K562 (cell line): ENCODE results near the gene TOP3A. TPM values are rescaled to one million over a fixed set of nuclear protein-coding genes. Genes with fewer than 3 reads are reported as not detected.

ENCODE experiments used
- CHD2 ChIP-seq: IDR thresholded peaks from 2 replicates; pipeline ENCODE4 v1.6.1; 2011; ENCODE audit warnings: low read depth, low read length
- CREB1 ChIP-seq, 2 experiments: sonication (generic) in 1 of 2; formaldehyde crosslinking in 1 of 2; IDR thresholded peaks; 2 replicates each; pipeline versions ENCODE4 v1.6.1 to v1.8.0; 2012 to 2022; ENCODE audit warnings: inconsistent platforms in 1 of 2, mild to moderate bottlenecking in 1 of 2, missing genetic modification reagents in 1 of 2, moderate library complexity in 1 of 2
- CREB3L1 ChIP-seq: fragments of 450-650 bp; IDR thresholded peaks from 2 replicates; pipeline ENCODE4 v1.6.1; 2014; ENCODE audit warnings: low read depth, mild to moderate bottlenecking, moderate library complexity, borderline replicate concordance
- EP400 ChIP-seq: fragments of 450-650 bp; IDR thresholded peaks from 2 replicates; pipeline ENCODE4 v1.6.1; 2017; ENCODE audit warnings: antibody characterized with exemption, mild to moderate bottlenecking, moderate library complexity
- ETV5 ChIP-seq: sonication (generic); formaldehyde crosslinking; IDR thresholded peaks from 2 replicates; pipeline ENCODE4 v1.4.0; 2020; ENCODE audit warnings: low read depth, mild to moderate bottlenecking, missing genetic modification reagents
- FOXA3 ChIP-seq, 2 experiments: fragments of 450-650 bp in 1 of 2; sonication (generic) in 1 of 2; formaldehyde crosslinking; IDR thresholded peaks in 1 of 2; conservative IDR thresholded peaks in 1 of 2; 2 replicates each; pipeline versions ENCODE4 v1.4.0 to v1.8.0; 2020 to 2022; ENCODE audit warnings: mild to moderate bottlenecking in 2 of 2, missing genetic modification reagents in 1 of 2
- GTF2E2 ChIP-seq: fragments of 200-800 bp; sonication (Bioruptor generic); IDR thresholded peaks from 2 replicates; pipeline ENCODE4 v1.6.1; 2016; ENCODE audit warnings: missing genetic modification characterization, missing compliant biosample characterization
- HDAC1 ChIP-seq, 2 experiments: fragments of 450-650 bp; IDR thresholded peaks; 2 replicates each; pipeline ENCODE4 v1.6.1; 2016 to 2017; ENCODE audit warnings: inconsistent platforms in 1 of 2, mild to moderate bottlenecking in 1 of 2, moderate library complexity in 1 of 2
- L3MBTL2 ChIP-seq: fragments of 450-650 bp; IDR thresholded peaks from 2 replicates; pipeline ENCODE4 v1.6.1; 2016; ENCODE audit warnings: mild to moderate bottlenecking, moderate library complexity
- MAX ChIP-seq: sonication (generic); formaldehyde crosslinking; IDR thresholded peaks from 2 replicates; pipeline ENCODE4 v1.9.0; 2022; ENCODE audit warnings: mild to moderate bottlenecking, missing genetic modification reagents
- MYC ChIP-seq, 2 experiments: fragments of 250-450 bp in 1 of 2; sonication (Bioruptor Pico) in 1 of 2; IDR thresholded peaks; 2 replicates each; pipeline versions ENCODE4 v1.5.1 to v1.6.1; 2012 to 2021; ENCODE audit warnings: low read depth in 2 of 2, borderline replicate concordance in 1 of 2, improper control_type of control experiment in 1 of 2, low read length in 1 of 2, mild to moderate bottlenecking in 1 of 2, moderate library complexity in 1 of 2
- NKRF ChIP-seq: fragments of 450-650 bp; IDR thresholded peaks from 2 replicates; pipeline ENCODE4 v1.6.1; 2016; ENCODE audit warnings: borderline replicate concordance
- PKNOX1 ChIP-seq: fragments of 450-650 bp; IDR thresholded peaks from 2 replicates; pipeline ENCODE4 v1.6.1; 2016
- POLR2A ChIP-seq: fragments of 450-650 bp; conservative IDR thresholded peaks from 2 replicates; pipeline ENCODE4 v1.6.1; 2016
- POLR2AphosphoS5 ChIP-seq: IDR thresholded peaks from 2 replicates; pipeline ENCODE4 v1.6.1; 2011; ENCODE audit warnings: mild to moderate bottlenecking, low read depth, low read length, moderate library complexity; ENCODE audit not compliant: control insufficient read depth, insufficient read depth
- POLR2G ChIP-seq: fragments of 200-400 bp; formaldehyde crosslinking; IDR thresholded peaks from 2 replicates; pipeline ENCODE4 v1.6.1; 2017; ENCODE audit warnings: low read depth, mild to moderate bottlenecking, antibody characterized with exemption, low read length, moderate library complexity
- RFX1 ChIP-seq: fragments of 450-650 bp; IDR thresholded peaks from 2 replicates; pipeline ENCODE4 v1.6.1; 2016; ENCODE audit warnings: mild to moderate bottlenecking, moderate library complexity
- SMAD2 ChIP-seq: fragments of 150-350 bp; IDR thresholded peaks from 2 replicates; pipeline ENCODE4 v1.6.1; 2014; ENCODE audit warnings: low read depth, mild to moderate bottlenecking, low read length
- TAF9B ChIP-seq: fragments of 450-650 bp; IDR thresholded peaks from 2 replicates; pipeline ENCODE4 v1.6.1; 2018; ENCODE audit warnings: mild to moderate bottlenecking; ENCODE audit not compliant: partially characterized antibody
- TSC22D4 ChIP-seq: fragments of 450-650 bp; IDR thresholded peaks from 2 replicates; pipeline ENCODE4 v1.6.1; 2016; ENCODE audit warnings: missing genetic modification characterization, missing biosample characterization, control low read depth
- ZNF212 ChIP-seq: fragments of 450-650 bp; formaldehyde crosslinking; IDR thresholded peaks from 2 replicates; pipeline ENCODE4 v1.4.0; 2020; ENCODE audit warnings: mild to moderate bottlenecking
- ZNF347 ChIP-seq: fragments of 450-650 bp; formaldehyde crosslinking; IDR thresholded peaks from 2 replicates; pipeline ENCODE4 v1.4.0; 2020; ENCODE audit warnings: low read depth, mild to moderate bottlenecking, moderate library complexity
- polyA plus RNA-seq, 8 experiments: library from polyadenylated mRNA; depleted of rRNA in 4 of 8; stranded (reverse) in 5 of 8; unstranded in 3 of 8; fragments of >200 nt; fragmentation: Nextera tagmentation in 2 of 8; fragmentation: Illumina TruSeq in 1 of 8; extraction: Ambion mirVana in 2 of 8; extraction: Trizol in 1 of 8; gene quantifications; 2 replicates each; pipeline versions ENCODE4 v1.2.1 to v1.2.3, GENCODE V29; 2011 to 2014; ENCODE audit warnings: inconsistent platforms in 1 of 8, missing spikeins in 1 of 8
- total RNA-seq, 7 experiments: library from RNA; depleted of rRNA in 6 of 7; stranded (reverse); fragments of >200 nt in 6 of 7; fragmentation: Illumina TruSeq in 2 of 7; extraction: Trizol in 2 of 7; gene quantifications; 2 replicates each; pipeline versions ENCODE4 v1.2.1 to v1.2.3, GENCODE V29; 2011 to 2021; ENCODE audit warnings: low replicate concordance in 1 of 7

The TOP3A gene
- total and polyA plus RNA-seq, 9 of the 15 experiments (the other 6 are each of a cell fraction or from before 2014, with no cell fraction given) = 5.2 to 49.7 (median 24.7) TPM

GRCh38 chr17:18246880-18247612 lies 67.7 kb downstream of the TOP3A start (continued):
- TF ChIP-seq MYC (IDR thresholded peaks at IDR 0.05; ENCODE audit: low read depth, low read length) (peak; percentile 49), MYC (CRISPR knock-in tag; IDR thresholded peaks at IDR 0.05; ENCODE audit: borderline replicate concordance, low read depth) (no peak), POLR2G (peak; percentile 58), PKNOX1 (peak; percentile 68), ZNF347 (CRISPR knock-in tag) (no peak), MAX (CRISPR knock-in tag) (0 out of 2 replicates have a peak, but pooled peaks have one; percentile 28), CHD2 (0 out of 2 replicates have a peak, but pooled peaks have one; percentile 10), SMAD2 (no peak), FOXA3 (CRISPR knock-in tag; conservative IDR thresholded peaks at IDR 0.05 in 1 of 2, IDR thresholded peaks at IDR 0.05 in 1 of 2) (no peak), NKRF (peak; percentile 51; the same call in 1 of the 2 replicates), EP400 (peak; percentile 64; the same call in 1 of the 2 replicates), GTF2E2 (tag) (no peak), L3MBTL2 (peak; percentile 62; the same call in 1 of the 2 replicates), RFX1 (no peak), ETV5 (CRISPR knock-in tag) (no peak), CREB3L1 (no peak), TSC22D4 (tag) (no peak), ZNF212 (no peak), CREB1 (IDR thresholded peaks at IDR 0.05) (no peak), CREB1 (CRISPR knock-in tag; IDR thresholded peaks at IDR 0.05) (no peak), TAF9B (no peak), HDAC1 (IDR thresholded peaks at IDR 0.05) (peak in 1 of 2 experiments; percentile 48; a peak in 1 of 4 replicates), POLR2A (peak; percentile 69), POLR2AphosphoS5 (0 out of 2 replicates have a peak, but pooled peaks have one; percentile 14)
